ENCODE data around the gene CD109. TPM values are rescaled to one million over a fixed set of nuclear protein-coding genes. Genes with fewer than 3 reads are reported as not detected.

Gene CD109
- total and polyA plus RNA-seq, 10 of the 15 experiments (the other 5 are each of a cell fraction or from before 2014, with no cell fraction given): 0.27 to 4.4 (median 2.1) TPM

GRCh38 chr6:73671911-73672685, 23.9 kb upstream of the CD109 start:
- no peak for TF ChIP-seq IRF3 (IDR thresholded peaks at IDR 0.05)
- no peak overlapping the region for H2AFZ ChIP-seq (ENCODE audit: control insufficient read depth, low read depth, low read length)

More at GRCh38 chr6:73671911-73672685, 23.9 kb upstream of the CD109 start:
- CTCF ChIA-PET: interaction anchor here (0.7 to 11.8 kb wide), 4 partner anchors 19 to 1538 kb away, joined by 3 to 213 read pairs (median 18); no protein-coding TSS in a partner anchor
- intact Hi-C loops (cut with micrococcal nuclease; ENCODE audit: unreplicated experiment) (no loop called here), in situ Hi-C loops (cut with MboI) (loop anchor here (10.0 kb wide), 1 partner anchor 1543 kb away; no protein-coding TSS in a partner anchor)
- no peak for FAIRE-seq
- no TSS peak for BruUV-seq (replicated peaks)
- WGBS (ENCODE audit: insufficient coverage, insufficient replicate concordance, low lambda C conversion rate, missing lambda C conversion rate): 30% methylated on average over 8 of the region's 8 CpGs
- H3K27ac ChIP-seq (ENCODE audit: control insufficient read depth, insufficient read depth): no peak overlapping the region
- H3K4me3 ChIP-seq: no peak overlapping the region
- H3K9me3 ChIP-seq (replicated peaks; ENCODE audit: control insufficient read depth, insufficient read depth, low read length): no peaks in the 10 kb centered on the region
- H4K20me1 ChIP-seq (ENCODE audit: control insufficient read depth, insufficient read depth): no peaks in the 10 kb centered on the region
- ATAC-seq: no peak
- DNase-seq (ENCODE audit: low read depth, low spot score): no peak
- H3K79me2 ChIP-seq (ENCODE audit: control insufficient read depth, insufficient read depth, low read length): no peaks in the 10 kb centered on the region
- no peaks in the 10 kb centered on the region for H3K27me3 ChIP-seq (replicated peaks in 1 of 2; ENCODE audit: control insufficient read depth in 2 of 2, insufficient read depth in 2 of 2, low read length in 1 of 2)
- POLR2A ChIA-PET: interaction anchor here (1.1 kb wide), 1 partner anchor 414 kb away, joined by 4 read pairs; no protein-coding TSS in a partner anchor
- no peak overlapping the region for H3K9ac ChIP-seq (ENCODE audit: control insufficient read depth, insufficient read depth, low read length)
- no peak overlapping the region for H3K4me2 ChIP-seq (ENCODE audit: control insufficient read depth, insufficient read depth)
- SMC1A ChIA-PET (ENCODE audit: uncharacterized antibody, unreplicated experiment): interaction anchor here (1.9 to 10.3 kb wide), 2 partner anchors 18 to 59 kb away, joined by 6 to 120 read pairs; partner anchors contain the start of gene SLC17A5
- RAD21 ChIA-PET (ENCODE audit: unreplicated experiment): interaction anchor here (1.5 kb wide), 1 partner anchor 61 kb away, joined by 10 read pairs; no protein-coding TSS in a partner anchor
- H3K36me3 ChIP-seq (ENCODE audit: control insufficient read depth in 2 of 2, insufficient read depth in 2 of 2, low read length in 1 of 2): no peaks in the 10 kb centered on the region
- no peaks in the 10 kb centered on the region for H3K4me1 ChIP-seq (ENCODE audit: control insufficient read depth, insufficient read depth, low read length)
